GM18909 (cell line): ENCODE measurements around the gene PAOX.

Source experiments
- ATAC-seq: cut with Tn5 transposase; IDR thresholded peaks from one replicate; pipeline ENCODE4 v1.9.1; 2021; ENCODE audit warnings: mild to moderate bottlenecking; ENCODE audit not compliant: unreplicated experiment, poor library complexity

The PAOX gene

GRCh38 chr10:133379152-133379800 is at the start of gene PAOX:
PAOX (plus strand) TSS chr10:133379262; CDS start chr10:133379317, 55 bp downstream.
- ATAC-seq = peak; percentile 51

GRCh38 chr10:133329491-133330202 is 49.4 kb upstream of the PAOX start:
- peak; percentile 87 for ATAC-seq

GRCh38 chr10:133332936-133333699 is 45.9 kb upstream of the PAOX start:
- ATAC-seq = no peak

GRCh38 chr10:133334503-133335245 is 44.4 kb upstream of the PAOX start:
- ATAC-seq = no peak

- no peak for ATAC-seq
These were observed 43.6 kb upstream of the PAOX start for GRCh38 chr10:133335246-133336117.

GRCh38 chr10:133336118-133336576 is 42.9 kb upstream of the PAOX start:
- ATAC-seq = no peak

- no peak for ATAC-seq
These were observed 42.3 kb upstream of the PAOX start, which contains the start of gene CALY for GRCh38 chr10:133336577-133337369. CALY (minus strand) TSS chr10:133336896; CDS start chr10:133328989, 7,907 bp downstream.

- ATAC-seq = no peak
These were observed 41.7 kb upstream of the PAOX start for GRCh38 chr10:133337370-133337725.

- no peak for ATAC-seq
These were observed 40.7 kb upstream of the PAOX start for GRCh38 chr10:133338080-133339071.

- no peak for ATAC-seq
These were observed 39.2 kb upstream of the PAOX start for GRCh38 chr10:133339708-133340380.

- ATAC-seq = no peak
These were observed 37.1 kb upstream of the PAOX start for GRCh38 chr10:133341983-133342382.

- no peak for ATAC-seq
These were observed 36.1 kb upstream of the PAOX start for GRCh38 chr10:133342942-133343341.

GRCh38 chr10:133343558-133343957 is 35.5 kb upstream of the PAOX start:
- no peak for ATAC-seq

- ATAC-seq = no peak
These were observed 34.8 kb upstream of the PAOX start for GRCh38 chr10:133344236-133344635.

- no peak for ATAC-seq
These were observed 32.6 kb upstream of the PAOX start for GRCh38 chr10:133346413-133346812.

- ATAC-seq = no peak
These were observed 31.1 kb upstream of the PAOX start for GRCh38 chr10:133347710-133348517.
